ENCODE measurements around the gene UNK.
"Not testable (repeated sequence)": the region's sequence is repeated elsewhere in the genome, so short reads cannot be mapped to it uniquely, and the experiment has no call there.

Gene UNK

GRCh38 chr17:75754378-75755204 is 30.0 kb upstream of the UNK start:
- no peak for DNase-seq

GRCh38 chr17:75755205-75755901 is 29.3 kb upstream of the UNK start:
- DNase-seq, result no peak

GRCh38 chr17:75755990-75756389 is 28.6 kb upstream of the UNK start:
- peak in 1 of 2 experiments; percentile 22 for DNase-seq

- DNase-seq, result no peak
Observed at GRCh38 chr17:75756451-75757085, 28.0 kb upstream of the UNK start.

GRCh38 chr17:75757086-75757681 is 27.4 kb upstream of the UNK start:
- DNase-seq, result no peak

GRCh38 chr17:75758131-75758905 is 26.3 kb upstream of the UNK start:
- peak; percentile 18 to 29 for DNase-seq

- DNase-seq, result no peak
Observed at GRCh38 chr17:75759457-75759856, 25.1 kb upstream of the UNK start.

GRCh38 chr17:75759978-75760640 is 24.5 kb upstream of the UNK start:
- DNase-seq, result not testable (repeated sequence)

- DNase-seq, result no peak
Observed at GRCh38 chr17:75762513-75763268, 21.9 kb upstream of the UNK start.

GRCh38 chr17:75763269-75763607 is 21.4 kb upstream of the UNK start:
- DNase-seq, result no peak

GRCh38 chr17:75763613-75764416 is 20.8 kb upstream of the UNK start:
- DNase-seq, result no peak

GRCh38 chr17:75764417-75764710 is 20.2 kb upstream of the UNK start:
- DNase-seq, result no peak

GRCh38 chr17:75764711-75765421 is 19.7 kb upstream of the UNK start, which contains the start of gene GALK1:
GALK1 (minus strand) TSS chr17:75765192; CDS start chr17:75765136, 56 bp downstream.
- peak; percentile 73 to 80 for DNase-seq

- DNase-seq, result no peak
Observed at GRCh38 chr17:75765981-75766380, 18.6 kb upstream of the UNK start.

- no peak for DNase-seq
Observed at GRCh38 chr17:75767881-75768280, 16.7 kb upstream of the UNK start.

GRCh38 chr17:75769536-75769935 is 15.1 kb upstream of the UNK start:
- no peak for DNase-seq

GRCh38 chr17:75771334-75772281 is 13.0 kb upstream of the UNK start:
- no peak for DNase-seq

GRCh38 chr17:75773121-75773807 is 11.3 kb upstream of the UNK start:
- no peak for DNase-seq
